ENCODE data around the gene GRAP.

The GRAP gene

GRCh38 chr17:19017804-19018599 is 28.8 kb downstream of the GRAP start:
- no peak for DNase-seq

GRCh38 chr17:19017401-19017800 is 29.4 kb downstream of the GRAP start:
- DNase-seq, result no peak

GRCh38 chr17:19016881-19017280 is 29.9 kb downstream of the GRAP start:
- no peak for DNase-seq

- DNase-seq, result no peak
Observed at GRCh38 chr17:19016297-19016696, 30.5 kb downstream of the GRAP start.

- no peak for DNase-seq
Observed at GRCh38 chr17:19015428-19015827, 31.3 kb downstream of the GRAP start.

- DNase-seq, result no peak
Observed at GRCh38 chr17:19014628-19015215, 32.0 kb downstream of the GRAP start.

- DNase-seq, result no peak
Observed at GRCh38 chr17:19013806-19014627, 32.7 kb downstream of the GRAP start.

- DNase-seq, result no peak
Observed at GRCh38 chr17:19013226-19013625, 33.5 kb downstream of the GRAP start.

GRCh38 chr17:19012171-19013080 is 34.3 kb downstream of the GRAP start:
- DNase-seq, result no peak

- no peak for DNase-seq
Observed at GRCh38 chr17:19011581-19011980, 35.2 kb downstream of the GRAP start.

GRCh38 chr17:19010729-19011505 is 35.8 kb downstream of the GRAP start:
- DNase-seq, result no peak

- DNase-seq, result no peak
Observed at GRCh38 chr17:19009970-19010369, 36.8 kb downstream of the GRAP start.

GRCh38 chr17:19006698-19007097 is 40.1 kb downstream of the GRAP start:
- no peak for DNase-seq

GRCh38 chr17:19005789-19006430 is 40.8 kb downstream of the GRAP start:
- DNase-seq, result no peak

- DNase-seq, result no peak
Observed at GRCh38 chr17:19005137-19005773, 41.5 kb downstream of the GRAP start.

GRCh38 chr17:19004421-19005136 is 42.2 kb downstream of the GRAP start, which contains the start of gene FAM83G:
TSS of gene FAM83G (minus strand) at chr17:19004764. CDS start at chr17:19004041, 723 bp downstream.
- peak; percentile 91 to 94 for DNase-seq

- DNase-seq, result peak; percentile 68 to 74
Observed at GRCh38 chr17:19003543-19004420, 43.0 kb downstream of the GRAP start.

GRCh38 chr17:19002805-19003542 is 43.8 kb downstream of the GRAP start:
- peak in 1 of 2 experiments; percentile 41 for DNase-seq
